Panc1 (cell line): ENCODE data around the gene EIF4E. TPM values are rescaled to one million over a fixed set of nuclear protein-coding genes. Genes with fewer than 3 reads are reported as not detected.
"Not testable (repeated sequence)": the region's sequence is repeated elsewhere in the genome, so short reads cannot be mapped to it uniquely, and the experiment has no call there.

Experiments used
- ATAC-seq: fragments of 200-7000 bp; cut with Tn5 transposase; 2 replicates; pipeline ENCODE4 v1.9.1; 2020; ENCODE audit warnings: mild to moderate bottlenecking, moderate library complexity
- BruUV-seq: library from RNA; stranded (reverse); fragments of 400-500 nt; replicated peaks from 2 replicates; lab custom pipeline; 2021; lab: Mats Ljungman, UMichigan
- CTCF ChIA-PET: fragments of 300-600 bp; sonication (Branson Sonifier 250); formaldehyde crosslinking; loops from one replicate; lab custom pipeline; 2022; ENCODE audit warnings: antibody characterized with exemption; lab: Charles Lee
- POLR2A ChIA-PET: fragments of 300-600 bp; sonication (Branson Sonifier 250); formaldehyde crosslinking; loops from one replicate; lab custom pipeline; 2022; ENCODE audit warnings: antibody characterized with exemption; lab: Charles Lee
- DNase-seq: peaks from one replicate; pipeline ENCODE4 v3.0.0-alpha.2; 2010; ENCODE audit warnings: low read depth, low spot score
- H3K27ac ChIP-seq: 2 replicates; pipeline ENCODE4 v1.5.1; 2011; ENCODE audit warnings: mild to moderate bottlenecking, low read length, inconsistent platforms
- H3K27me3 ChIP-seq: fragments of 200-500 bp; sonication (Bioruptor generic); 2 replicates; pipeline ENCODE4 v1.6.0; 2014; ENCODE audit warnings: low read length, inconsistent platforms; ENCODE audit not compliant: control insufficient read depth, insufficient read depth
- H3K36me3 ChIP-seq: fragments of 200-500 bp; sonication (Bioruptor generic); 2 replicates; pipeline ENCODE4 v1.5.1; 2014; ENCODE audit warnings: inconsistent platforms, mild to moderate bottlenecking, low read length, moderate library complexity; ENCODE audit not compliant: control insufficient read depth, insufficient read depth
- H3K4me1 ChIP-seq: 2 replicates; pipeline ENCODE4 v1.5.1; 2011; ENCODE audit warnings: inconsistent platforms, mild to moderate bottlenecking, low read length, moderate library complexity; ENCODE audit not compliant: control insufficient read depth, insufficient read depth
- H3K4me3 ChIP-seq, 2 experiments: 2 replicates each; pipeline ENCODE4 v1.5.1; 2011 to 2012; ENCODE audit warnings: low read depth in 2 of 2, low read length in 2 of 2, mild to moderate bottlenecking in 2 of 2, inconsistent platforms in 1 of 2, moderate library complexity in 1 of 2
- H3K9me3 ChIP-seq: fragments of 200-500 bp; sonication (Bioruptor generic); 2 replicates; pipeline ENCODE4 v1.5.1; 2014; ENCODE audit warnings: low read depth, mild to moderate bottlenecking, inconsistent platforms, low read length, moderate library complexity; ENCODE audit not compliant: control insufficient read depth, insufficient read depth
- in situ Hi-C: cut with HindIII; loops from 2 replicates; pipeline ENCODE4 v1.10.0; 2016; ENCODE audit warnings: low sequenced_read_pairs, low pct_unique_long_range_greater_than_20kb
- intact Hi-C: fragments of 100-400 bp; cut with micrococcal nuclease; formaldehyde crosslinking; loops from one replicate; pipeline ENCODE4 v1.10.0; 2022; ENCODE audit not compliant: unreplicated experiment
- total RNA-seq: library from RNA; stranded (reverse); gene quantifications from one replicate; pipeline ENCODE4 v1.2.1, GENCODE V29; 2021; ENCODE audit not compliant: unreplicated experiment
- TF ChIP-seq, protein P1 (sequence below), 2 experiments: IDR thresholded peaks; 2 replicates each; pipeline ENCODE4 v1.6.1; 2011 to 2012; ENCODE audit warnings: low read depth in 2 of 2, control low read depth in 1 of 2, low read length in 1 of 2, mild to moderate bottlenecking in 1 of 2, moderate library complexity in 1 of 2; ENCODE audit not compliant: insufficient read depth in 1 of 2
- TF ChIP-seq, protein P2 (sequence below): fragments of 450-650 bp; IDR thresholded peaks from 2 replicates; pipeline ENCODE4 v1.5.1; 2017; ENCODE audit warnings: mild to moderate bottlenecking

EIF4E gene
- total RNA-seq, 1 experiment from 2014 or later = 89.7 TPM

DNA sequence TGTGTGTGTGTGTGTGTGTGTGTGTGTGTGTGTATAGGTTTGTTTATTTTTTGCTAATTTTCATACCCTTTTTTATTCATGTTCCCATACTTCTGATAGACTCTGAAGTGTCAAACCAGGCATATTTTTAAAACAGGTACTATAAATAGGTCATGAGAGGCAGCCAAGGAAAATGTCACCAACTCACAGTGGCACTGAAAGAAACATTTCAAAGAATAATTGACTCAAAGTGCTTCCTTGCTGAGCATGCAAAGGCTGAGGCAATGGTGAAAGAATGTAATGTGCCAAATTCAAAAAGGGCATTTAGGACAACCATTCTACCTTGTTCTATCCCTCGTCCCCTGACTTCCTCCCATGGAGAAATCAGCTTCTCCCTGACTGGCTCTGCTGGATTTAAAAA, 95.5 kb downstream of the EIF4E start:
- ATAC-seq (no peak), DNase-seq (no peak)
- TF ChIP-seq, protein P1, sequence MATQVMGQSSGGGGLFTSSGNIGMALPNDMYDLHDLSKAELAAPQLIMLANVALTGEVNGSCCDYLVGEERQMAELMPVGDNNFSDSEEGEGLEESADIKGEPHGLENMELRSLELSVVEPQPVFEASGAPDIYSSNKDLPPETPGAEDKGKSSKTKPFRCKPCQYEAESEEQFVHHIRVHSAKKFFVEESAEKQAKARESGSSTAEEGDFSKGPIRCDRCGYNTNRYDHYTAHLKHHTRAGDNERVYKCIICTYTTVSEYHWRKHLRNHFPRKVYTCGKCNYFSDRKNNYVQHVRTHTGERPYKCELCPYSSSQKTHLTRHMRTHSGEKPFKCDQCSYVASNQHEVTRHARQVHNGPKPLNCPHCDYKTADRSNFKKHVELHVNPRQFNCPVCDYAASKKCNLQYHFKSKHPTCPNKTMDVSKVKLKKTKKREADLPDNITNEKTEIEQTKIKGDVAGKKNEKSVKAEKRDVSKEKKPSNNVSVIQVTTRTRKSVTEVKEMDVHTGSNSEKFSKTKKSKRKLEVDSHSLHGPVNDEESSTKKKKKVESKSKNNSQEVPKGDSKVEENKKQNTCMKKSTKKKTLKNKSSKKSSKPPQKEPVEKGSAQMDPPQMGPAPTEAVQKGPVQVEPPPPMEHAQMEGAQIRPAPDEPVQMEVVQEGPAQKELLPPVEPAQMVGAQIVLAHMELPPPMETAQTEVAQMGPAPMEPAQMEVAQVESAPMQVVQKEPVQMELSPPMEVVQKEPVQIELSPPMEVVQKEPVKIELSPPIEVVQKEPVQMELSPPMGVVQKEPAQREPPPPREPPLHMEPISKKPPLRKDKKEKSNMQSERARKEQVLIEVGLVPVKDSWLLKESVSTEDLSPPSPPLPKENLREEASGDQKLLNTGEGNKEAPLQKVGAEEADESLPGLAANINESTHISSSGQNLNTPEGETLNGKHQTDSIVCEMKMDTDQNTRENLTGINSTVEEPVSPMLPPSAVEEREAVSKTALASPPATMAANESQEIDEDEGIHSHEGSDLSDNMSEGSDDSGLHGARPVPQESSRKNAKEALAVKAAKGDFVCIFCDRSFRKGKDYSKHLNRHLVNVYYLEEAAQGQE (IDR thresholded peaks at IDR 0.05; ENCODE audit: insufficient read depth in 1 of 2, low read depth in 2 of 2, low read length in 1 of 2) = no peak
- TF ChIP-seq, protein P2, sequence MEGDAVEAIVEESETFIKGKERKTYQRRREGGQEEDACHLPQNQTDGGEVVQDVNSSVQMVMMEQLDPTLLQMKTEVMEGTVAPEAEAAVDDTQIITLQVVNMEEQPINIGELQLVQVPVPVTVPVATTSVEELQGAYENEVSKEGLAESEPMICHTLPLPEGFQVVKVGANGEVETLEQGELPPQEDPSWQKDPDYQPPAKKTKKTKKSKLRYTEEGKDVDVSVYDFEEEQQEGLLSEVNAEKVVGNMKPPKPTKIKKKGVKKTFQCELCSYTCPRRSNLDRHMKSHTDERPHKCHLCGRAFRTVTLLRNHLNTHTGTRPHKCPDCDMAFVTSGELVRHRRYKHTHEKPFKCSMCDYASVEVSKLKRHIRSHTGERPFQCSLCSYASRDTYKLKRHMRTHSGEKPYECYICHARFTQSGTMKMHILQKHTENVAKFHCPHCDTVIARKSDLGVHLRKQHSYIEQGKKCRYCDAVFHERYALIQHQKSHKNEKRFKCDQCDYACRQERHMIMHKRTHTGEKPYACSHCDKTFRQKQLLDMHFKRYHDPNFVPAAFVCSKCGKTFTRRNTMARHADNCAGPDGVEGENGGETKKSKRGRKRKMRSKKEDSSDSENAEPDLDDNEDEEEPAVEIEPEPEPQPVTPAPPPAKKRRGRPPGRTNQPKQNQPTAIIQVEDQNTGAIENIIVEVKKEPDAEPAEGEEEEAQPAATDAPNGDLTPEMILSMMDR = no peak
- ChIA-PET POLR2A (no interaction called here), CTCF (interaction anchor here (0.6 kb wide), 1 partner anchor 740 kb away, joined by 3 read pairs; no protein-coding TSS in a partner anchor)
- Histone ChIP-seq H3K4me1 (no peaks in the 10 kb centered on the region), H3K27ac (no peak overlapping the region), H3K4me3 (no peak overlapping the region), H3K36me3 (no peaks in the 10 kb centered on the region), H3K9me3 (no peaks in the 10 kb centered on the region), H3K27me3 (no peaks in the 10 kb centered on the region)
- in situ Hi-C loops (no loop called here), intact Hi-C loops (loop anchor here (10.0 kb wide), 1 partner anchor 179 kb away; the partner anchor contains the start of gene TSPAN5)
- no TSS peak for BruUV-seq

DNA sequence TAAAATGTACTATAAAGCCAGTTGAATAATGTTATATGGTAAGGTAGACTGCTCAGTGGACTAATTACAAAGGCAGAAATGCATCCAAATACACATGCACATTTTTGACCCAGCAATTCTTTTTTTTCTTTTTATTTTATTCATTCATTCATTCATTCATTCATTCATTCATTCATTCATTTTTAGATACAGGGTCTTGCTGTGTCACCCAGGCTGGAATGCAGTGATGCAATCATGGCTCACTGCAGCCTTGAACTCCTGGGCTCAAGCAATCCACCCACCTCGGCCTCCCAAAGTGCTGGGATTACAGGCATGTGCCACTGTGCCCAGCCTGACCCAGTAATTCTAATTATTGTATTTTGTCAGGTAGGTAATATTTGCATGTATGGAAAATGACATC, 97.9 kb downstream of the EIF4E start:
- in situ Hi-C loops, POLR2A ChIA-PET, CTCF ChIA-PET, ATAC-seq, H3K36me3 ChIP-seq, H3K9me3 ChIP-seq, H3K27ac ChIP-seq, DNase-seq, H3K27me3 ChIP-seq, BruUV-seq, H3K4me3 ChIP-seq, H3K4me1 ChIP-seq: not testable (repeated sequence)
- intact Hi-C loops = loop anchor here (10.0 kb wide), 1 partner anchor 176 kb away; the partner anchor contains the start of gene TSPAN5

Other genes with a start within 250 kb of the EIF4E start
- 51.9 TPM for gene METAP1, start 66.6 kb upstream of the EIF4E start, total RNA-seq
- 117 TPM for gene ADH5, start 159.7 kb upstream of the EIF4E start, total RNA-seq
- gene ADH4, start 215.2 kb upstream of the EIF4E start, total RNA-seq = 0.10 TPM